ENCODE measurements around the gene GTPBP6.

DNA sequence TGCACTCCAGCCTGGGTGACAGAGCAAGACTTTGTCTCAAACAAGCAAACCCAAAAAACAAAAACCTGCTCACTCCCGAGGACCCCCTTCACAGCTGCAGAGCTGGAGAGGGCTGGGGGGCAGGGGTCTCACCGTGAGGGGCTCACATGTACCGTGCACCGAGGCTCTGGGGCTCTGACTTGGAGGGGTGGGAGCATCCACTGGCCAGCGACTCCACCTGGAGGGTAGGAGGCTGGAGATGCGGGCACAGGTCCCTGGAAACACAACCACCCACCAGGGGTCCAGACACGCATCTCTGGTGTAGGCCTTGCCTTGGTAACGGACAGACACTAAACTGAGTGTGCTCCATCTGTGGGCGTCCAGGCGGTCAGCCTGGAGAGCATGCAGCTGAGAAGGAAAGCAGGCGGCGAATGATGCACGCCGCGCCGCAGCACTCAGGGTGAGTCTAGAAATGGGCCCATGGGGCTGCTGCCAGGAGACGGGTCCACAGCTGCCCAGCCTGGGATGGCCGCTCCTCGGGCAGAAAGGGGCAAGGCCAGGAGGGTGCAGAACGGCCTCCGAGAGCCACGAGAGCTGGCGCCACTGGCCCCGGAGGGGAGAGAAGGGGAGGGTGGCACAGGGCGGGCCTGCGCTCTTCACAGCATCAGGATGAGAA lies 42.0 kb upstream of the GTPBP6 start:
- TF ChIP-seq, protein P1, sequence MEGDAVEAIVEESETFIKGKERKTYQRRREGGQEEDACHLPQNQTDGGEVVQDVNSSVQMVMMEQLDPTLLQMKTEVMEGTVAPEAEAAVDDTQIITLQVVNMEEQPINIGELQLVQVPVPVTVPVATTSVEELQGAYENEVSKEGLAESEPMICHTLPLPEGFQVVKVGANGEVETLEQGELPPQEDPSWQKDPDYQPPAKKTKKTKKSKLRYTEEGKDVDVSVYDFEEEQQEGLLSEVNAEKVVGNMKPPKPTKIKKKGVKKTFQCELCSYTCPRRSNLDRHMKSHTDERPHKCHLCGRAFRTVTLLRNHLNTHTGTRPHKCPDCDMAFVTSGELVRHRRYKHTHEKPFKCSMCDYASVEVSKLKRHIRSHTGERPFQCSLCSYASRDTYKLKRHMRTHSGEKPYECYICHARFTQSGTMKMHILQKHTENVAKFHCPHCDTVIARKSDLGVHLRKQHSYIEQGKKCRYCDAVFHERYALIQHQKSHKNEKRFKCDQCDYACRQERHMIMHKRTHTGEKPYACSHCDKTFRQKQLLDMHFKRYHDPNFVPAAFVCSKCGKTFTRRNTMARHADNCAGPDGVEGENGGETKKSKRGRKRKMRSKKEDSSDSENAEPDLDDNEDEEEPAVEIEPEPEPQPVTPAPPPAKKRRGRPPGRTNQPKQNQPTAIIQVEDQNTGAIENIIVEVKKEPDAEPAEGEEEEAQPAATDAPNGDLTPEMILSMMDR (IDR thresholded peaks at IDR 0.05): no peak
- no peak for TF ChIP-seq EP300 (IDR thresholded peaks at IDR 0.05; ENCODE audit: low read depth)

Measured in transverse colon (tissue), 3 donors.